ENCODE measurements around the gene RIN3. TPM values are rescaled to one million over a fixed set of nuclear protein-coding genes. Genes with fewer than 3 reads are reported as not detected.

The RIN3 gene
- polyA plus RNA-seq, 4 donors = 1.8 to 18.9 (median 12.1) TPM

- WGBS, 3 donors = 75 to 79% (median 76%) methylated on average over 8 of the region's 8 CpGs
- Histone ChIP-seq H3K27me3 (ENCODE audit: control insufficient read depth in 3 of 3, insufficient read depth in 3 of 3, low read length in 3 of 3) (no peaks in the 10 kb centered on the region), H3K27ac (ENCODE audit: low read depth in 1 of 3, low read length in 2 of 3) (no peak overlapping the region), H3K4me1 (ENCODE audit: control insufficient read depth in 3 of 3, insufficient read depth in 2 of 3, low read depth in 1 of 3, low read length in 2 of 3) (no peaks in the 10 kb centered on the region), H3K9me3 (ENCODE audit: control insufficient read depth in 2 of 2, insufficient read depth in 1 of 2, low read depth in 1 of 2, low read length in 1 of 2) (no peaks in the 10 kb centered on the region), H3K4me3 (ENCODE audit: low read depth in 1 of 3, low read length in 3 of 3) (no peak overlapping the region), H3K36me3 (ENCODE audit: control insufficient read depth in 3 of 3, insufficient read depth in 2 of 3, low read depth in 1 of 3, low read length in 3 of 3) (no peaks in the 10 kb centered on the region)
- DNase-seq (no peak), FAIRE-seq (no peak)
These were observed 21.8 kb upstream of the RIN3 start for GRCh38 chr14:92491782-92492181.

DNA sequence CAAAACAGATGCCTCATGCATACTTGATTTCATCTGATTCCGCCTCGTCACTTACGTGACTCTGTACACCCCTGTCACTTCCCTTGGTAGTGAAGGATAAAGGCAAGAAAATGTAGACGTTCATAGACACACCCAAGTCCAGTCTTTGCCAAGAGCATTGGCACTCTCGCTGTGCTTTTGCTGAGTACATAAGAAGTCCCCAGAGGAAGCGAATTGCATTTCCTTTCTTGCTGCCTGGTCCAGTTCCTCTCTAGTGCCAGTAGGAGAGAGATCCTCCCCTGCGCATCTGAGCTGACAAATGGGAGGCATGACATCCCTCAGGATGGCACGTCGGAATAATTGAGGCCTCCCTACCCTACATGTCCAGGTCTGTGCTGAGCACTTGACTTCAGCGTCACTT is 21.3 kb upstream of the RIN3 start:
- Histone ChIP-seq H3K4me3 (ENCODE audit: low read depth in 1 of 3, low read length in 3 of 3) (no peak overlapping the region), H3K4me1 (ENCODE audit: control insufficient read depth in 3 of 3, insufficient read depth in 2 of 3, low read depth in 1 of 3, low read length in 2 of 3) (no peaks in the 10 kb centered on the region), H3K27me3 (ENCODE audit: control insufficient read depth in 3 of 3, insufficient read depth in 3 of 3, low read length in 3 of 3) (no peaks in the 10 kb centered on the region), H3K36me3 (ENCODE audit: control insufficient read depth in 3 of 3, insufficient read depth in 2 of 3, low read depth in 1 of 3, low read length in 3 of 3) (no peaks in the 10 kb centered on the region), H3K27ac (ENCODE audit: low read depth in 1 of 3, low read length in 2 of 3) (no peak overlapping the region), H3K9me3 (ENCODE audit: control insufficient read depth in 2 of 2, insufficient read depth in 1 of 2, low read depth in 1 of 2, low read length in 1 of 2) (no peaks in the 10 kb centered on the region)
- DNase-seq (no peak), FAIRE-seq (no peak)
- 70 to 77% (median 73%) methylated on average over 10 of the region's 10 CpGs for WGBS, 3 donors

- FAIRE-seq (no peak), DNase-seq (no peak)
- no peaks in the 10 kb centered on the region for H3K4me1 ChIP-seq (ENCODE audit: control insufficient read depth in 3 of 3, insufficient read depth in 2 of 3, low read depth in 1 of 3, low read length in 2 of 3)
- no peaks in the 10 kb centered on the region for H3K9me3 ChIP-seq (ENCODE audit: control insufficient read depth in 2 of 2, insufficient read depth in 1 of 2, low read depth in 1 of 2, low read length in 1 of 2)
- no peaks in the 10 kb centered on the region for H3K27me3 ChIP-seq (ENCODE audit: control insufficient read depth in 3 of 3, insufficient read depth in 3 of 3, low read length in 3 of 3)
- H3K36me3 ChIP-seq (ENCODE audit: control insufficient read depth in 3 of 3, insufficient read depth in 2 of 3, low read depth in 1 of 3, low read length in 3 of 3) = no peaks in the 10 kb centered on the region
- WGBS, 3 donors = 93 to 96% (median 95%) methylated on average over 10 of the region's 10 CpGs
- H3K27ac ChIP-seq (ENCODE audit: low read depth in 1 of 3, low read length in 2 of 3) = no peak overlapping the region
- H3K4me3 ChIP-seq (ENCODE audit: low read depth in 1 of 3, low read length in 3 of 3) = no peak overlapping the region
These were observed 20.6 kb upstream of the RIN3 start for GRCh38 chr14:92493024-92493423.

- FAIRE-seq = no peak
- Histone ChIP-seq H3K4me3 (ENCODE audit: low read depth in 1 of 3, low read length in 3 of 3) (no peak overlapping the region), H3K27me3 (ENCODE audit: control insufficient read depth in 3 of 3, insufficient read depth in 3 of 3, low read length in 3 of 3) (no peaks in the 10 kb centered on the region), H3K9me3 (ENCODE audit: control insufficient read depth in 2 of 2, insufficient read depth in 1 of 2, low read depth in 1 of 2, low read length in 1 of 2) (no peaks in the 10 kb centered on the region), H3K36me3 (ENCODE audit: control insufficient read depth in 3 of 3, insufficient read depth in 2 of 3, low read depth in 1 of 3, low read length in 3 of 3) (no peaks in the 10 kb centered on the region), H3K4me1 (ENCODE audit: control insufficient read depth in 3 of 3, insufficient read depth in 2 of 3, low read depth in 1 of 3, low read length in 2 of 3) (no peaks in the 10 kb centered on the region), H3K27ac (ENCODE audit: low read depth in 1 of 3, low read length in 2 of 3) (no peak overlapping the region)
- 89 to 94% (median 94%) methylated on average over 16 of the region's 16 CpGs for WGBS, 3 donors
- no peak for DNase-seq
These were observed 20.1 kb upstream of the RIN3 start for GRCh38 chr14:92493492-92493891.

- DNase-seq = no peak
- WGBS, 3 donors = 71 to 81% (median 77%) methylated on average over 4 of the region's 4 CpGs
- Histone ChIP-seq H3K4me1 (ENCODE audit: control insufficient read depth in 3 of 3, insufficient read depth in 2 of 3, low read depth in 1 of 3, low read length in 2 of 3) (no peaks in the 10 kb centered on the region), H3K4me3 (ENCODE audit: low read depth in 1 of 3, low read length in 3 of 3) (no peak overlapping the region), H3K27me3 (ENCODE audit: control insufficient read depth in 3 of 3, insufficient read depth in 3 of 3, low read length in 3 of 3) (no peaks in the 10 kb centered on the region), H3K36me3 (ENCODE audit: control insufficient read depth in 3 of 3, insufficient read depth in 2 of 3, low read depth in 1 of 3, low read length in 3 of 3) (no peaks in the 10 kb centered on the region), H3K9me3 (ENCODE audit: control insufficient read depth in 2 of 2, insufficient read depth in 1 of 2, low read depth in 1 of 2, low read length in 1 of 2) (no peaks in the 10 kb centered on the region), H3K27ac (ENCODE audit: low read depth in 1 of 3, low read length in 2 of 3) (no peak overlapping the region)
- no peak for FAIRE-seq
These were observed 19.1 kb upstream of the RIN3 start for GRCh38 chr14:92494512-92494911.

- H3K4me1 ChIP-seq (ENCODE audit: control insufficient read depth in 3 of 3, insufficient read depth in 2 of 3, low read depth in 1 of 3, low read length in 2 of 3) = no peaks in the 10 kb centered on the region
- FAIRE-seq = no peak
- no peaks in the 10 kb centered on the region for H3K9me3 ChIP-seq (ENCODE audit: control insufficient read depth in 2 of 2, insufficient read depth in 1 of 2, low read depth in 1 of 2, low read length in 1 of 2)
- no peaks in the 10 kb centered on the region for H3K27me3 ChIP-seq (ENCODE audit: control insufficient read depth in 3 of 3, insufficient read depth in 3 of 3, low read length in 3 of 3)
- 70 to 82% (median 76%) methylated on average over 6 of the region's 6 CpGs for WGBS, 3 donors
- H3K4me3 ChIP-seq (ENCODE audit: low read depth in 1 of 3, low read length in 3 of 3) = no peak overlapping the region
- no peak for DNase-seq
- no peak overlapping the region for H3K27ac ChIP-seq (ENCODE audit: low read depth in 1 of 3, low read length in 2 of 3)
- H3K36me3 ChIP-seq (ENCODE audit: control insufficient read depth in 3 of 3, insufficient read depth in 2 of 3, low read depth in 1 of 3, low read length in 3 of 3) = no peaks in the 10 kb centered on the region
These were observed 18.6 kb upstream of the RIN3 start for GRCh38 chr14:92495027-92495426.

- no peak for DNase-seq
- WGBS, 3 donors = 77 to 83% (median 81%) methylated on average over 6 of the region's 6 CpGs
- H3K27ac ChIP-seq (ENCODE audit: low read depth in 1 of 3, low read length in 2 of 3) = no peak overlapping the region
- no peak overlapping the region for H3K4me3 ChIP-seq (ENCODE audit: low read depth in 1 of 3, low read length in 3 of 3)
- no peaks in the 10 kb centered on the region for H3K4me1 ChIP-seq (ENCODE audit: control insufficient read depth in 3 of 3, insufficient read depth in 2 of 3, low read depth in 1 of 3, low read length in 2 of 3)
- no peaks in the 10 kb centered on the region for H3K9me3 ChIP-seq (ENCODE audit: control insufficient read depth in 2 of 2, insufficient read depth in 1 of 2, low read depth in 1 of 2, low read length in 1 of 2)
- FAIRE-seq = no peak
- no peaks in the 10 kb centered on the region for H3K36me3 ChIP-seq (ENCODE audit: control insufficient read depth in 3 of 3, insufficient read depth in 2 of 3, low read depth in 1 of 3, low read length in 3 of 3)
- H3K27me3 ChIP-seq (ENCODE audit: control insufficient read depth in 3 of 3, insufficient read depth in 3 of 3, low read length in 3 of 3) = no peaks in the 10 kb centered on the region
These were observed 17.3 kb upstream of the RIN3 start for GRCh38 chr14:92496191-92496857.

- no peak for DNase-seq
- FAIRE-seq = no peak
- Histone ChIP-seq H3K36me3 (ENCODE audit: control insufficient read depth in 3 of 3, insufficient read depth in 2 of 3, low read depth in 1 of 3, low read length in 3 of 3) (no peaks in the 10 kb centered on the region), H3K27ac (ENCODE audit: low read depth in 1 of 3, low read length in 2 of 3) (no peak overlapping the region), H3K9me3 (ENCODE audit: control insufficient read depth in 2 of 2, insufficient read depth in 1 of 2, low read depth in 1 of 2, low read length in 1 of 2) (no peaks in the 10 kb centered on the region), H3K27me3 (ENCODE audit: control insufficient read depth in 3 of 3, insufficient read depth in 3 of 3, low read length in 3 of 3) (no peaks in the 10 kb centered on the region), H3K4me3 (ENCODE audit: low read depth in 1 of 3, low read length in 3 of 3) (no peak overlapping the region), H3K4me1 (ENCODE audit: control insufficient read depth in 3 of 3, insufficient read depth in 2 of 3, low read depth in 1 of 3, low read length in 2 of 3) (no peaks in the 10 kb centered on the region)
- 85 to 93% (median 92%) methylated on average over 8 of the region's 8 CpGs for WGBS, 3 donors
These were observed 16.2 kb upstream of the RIN3 start for GRCh38 chr14:92497391-92497790.

DNA sequence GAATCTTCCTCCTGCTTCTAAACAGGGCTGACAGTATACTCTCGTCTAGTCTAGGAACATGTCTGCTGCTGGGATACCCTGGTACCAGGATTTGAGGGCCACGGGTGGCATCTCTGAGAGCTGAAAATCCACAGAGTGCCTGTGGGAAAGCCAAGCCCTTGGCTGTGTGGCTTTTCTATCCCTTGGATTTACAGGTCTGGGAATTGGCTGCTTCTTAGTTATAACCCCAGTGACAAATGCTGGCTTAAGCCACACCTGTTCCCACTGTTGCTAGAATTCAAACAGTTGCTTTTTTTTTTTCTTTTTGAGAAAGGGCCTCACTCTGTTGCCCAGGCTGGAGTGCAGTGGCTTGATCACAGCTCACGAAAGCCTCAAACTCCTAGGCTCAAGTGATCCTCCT is 14.3 kb upstream of the RIN3 start:
- Histone ChIP-seq H3K4me3 (ENCODE audit: low read depth in 1 of 3, low read length in 3 of 3) (no peak overlapping the region), H3K4me1 (ENCODE audit: control insufficient read depth in 3 of 3, insufficient read depth in 2 of 3, low read depth in 1 of 3, low read length in 2 of 3) (no peaks in the 10 kb centered on the region), H3K36me3 (ENCODE audit: control insufficient read depth in 3 of 3, insufficient read depth in 2 of 3, low read depth in 1 of 3, low read length in 3 of 3) (no peaks in the 10 kb centered on the region), H3K27ac (ENCODE audit: low read depth in 1 of 3, low read length in 2 of 3) (no peak overlapping the region), H3K9me3 (ENCODE audit: control insufficient read depth in 2 of 2, insufficient read depth in 1 of 2, low read depth in 1 of 2, low read length in 1 of 2) (no peaks in the 10 kb centered on the region), H3K27me3 (ENCODE audit: control insufficient read depth in 3 of 3, insufficient read depth in 3 of 3, low read length in 3 of 3) (no peaks in the 10 kb centered on the region)
- FAIRE-seq (no peak), DNase-seq (no peak)
- WGBS, 3 donors = 90 to 93% (median 91%) methylated on average over 3 of the region's 3 CpGs
